Measurements from ENCODE around the gene SHANK3.
A peak's percentile ranks its signal among the peaks of the same experiment; 100 is the strongest.

The SHANK3 gene

DNA sequence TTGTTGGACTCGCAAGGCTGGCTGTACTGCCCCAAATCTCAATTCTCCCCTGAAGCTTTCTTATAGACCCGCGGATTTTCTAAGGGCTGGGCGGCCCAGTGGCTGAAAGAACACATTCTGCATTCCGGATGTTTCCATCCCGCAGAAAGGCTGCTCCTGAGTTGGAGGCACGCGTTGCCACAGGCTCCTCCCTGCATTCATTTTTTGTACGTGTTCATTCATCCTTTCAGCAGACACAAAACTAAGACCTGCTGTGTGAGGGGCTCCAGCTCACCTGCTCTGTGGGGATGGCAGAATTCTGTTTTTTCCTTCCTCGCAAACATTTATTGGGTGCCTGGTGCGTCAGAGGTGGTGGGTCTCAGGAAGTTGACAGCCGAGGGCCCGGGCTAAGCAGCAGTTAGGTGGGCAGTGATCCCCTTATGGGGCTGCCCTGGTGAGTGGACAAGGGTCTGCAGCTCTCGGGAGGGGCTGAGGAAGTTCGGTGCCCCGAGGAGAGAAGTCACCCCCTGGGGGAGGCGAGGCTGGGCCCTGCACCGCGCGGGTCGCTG lies 23.7 kb downstream of the SHANK3 start:
- ATAC-seq (replicated peaks): no peak
- H3K4me1 Mint-ChIP-seq: peaks cover 0 to 4% of the 10 kb centered on the region in 2 donors
- no peak overlapping the region for H3K27ac Mint-ChIP-seq
- no peaks in the 10 kb centered on the region for H3K36me3 Mint-ChIP-seq
- peaks cover 3 to 6% of the 10 kb centered on the region in 2 donors for H3K9me3 Mint-ChIP-seq
- no peak for DNase-seq
- peaks cover 5 to 19% of the 10 kb centered on the region in 2 donors for H3K27me3 Mint-ChIP-seq
- H3K4me3 Mint-ChIP-seq: no peak overlapping the region

GRCh38 chr22:50696799-50697561 lies 24.4 kb downstream of the SHANK3 start:
- Mint-ChIP-seq H3K9me3 (peaks cover 2 to 3% of the 10 kb centered on the region in 2 donors), H3K4me3 (no peak overlapping the region), H3K4me1 (peaks cover 0 to 4% of the 10 kb centered on the region in 2 donors), H3K27ac (no peak overlapping the region), H3K27me3 (peaks cover 7 to 19% of the 10 kb centered on the region in 2 donors), H3K36me3 (no peaks in the 10 kb centered on the region)
- no peak for DNase-seq
- ATAC-seq (replicated peaks): no peak

GRCh38 chr22:50697667-50698506 lies 25.3 kb downstream of the SHANK3 start:
- Mint-ChIP-seq H3K4me1 (peaks cover 0 to 4% of the 10 kb centered on the region in 2 donors), H3K27me3 (peaks cover 15% of the 10 kb centered on the region in 2 donors), H3K36me3 (no peaks in the 10 kb centered on the region), H3K9me3 (no peaks in the 10 kb centered on the region), H3K4me3 (no peak overlapping the region), H3K27ac (no peak overlapping the region)
- DNase-seq: no peak
- no peak for ATAC-seq (replicated peaks)

DNA sequence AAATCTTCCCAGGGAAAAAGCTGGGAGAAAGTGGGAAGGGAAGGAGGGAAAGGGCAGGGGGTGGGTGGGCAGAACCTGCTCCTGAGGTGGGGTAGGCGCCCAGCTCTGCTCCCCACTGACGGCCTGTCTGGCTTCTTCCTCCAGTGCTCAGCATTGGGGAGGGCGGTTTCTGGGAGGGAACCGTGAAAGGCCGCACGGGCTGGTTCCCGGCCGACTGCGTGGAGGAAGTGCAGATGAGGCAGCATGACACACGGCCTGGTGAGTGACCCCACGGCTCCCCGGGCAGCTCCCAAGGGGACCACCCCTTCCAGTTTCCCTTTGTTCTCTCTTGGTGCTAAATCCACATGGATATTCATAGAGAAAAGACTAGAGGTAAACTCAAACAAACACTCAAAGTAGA lies 25.9 kb downstream of the SHANK3 start:
- H3K4me1 Mint-ChIP-seq: peaks cover 0 to 4% of the 10 kb centered on the region in 2 donors
- H3K27me3 Mint-ChIP-seq: peaks cover 14 to 15% of the 10 kb centered on the region in 2 donors
- ATAC-seq (replicated peaks): no peak

DNA sequence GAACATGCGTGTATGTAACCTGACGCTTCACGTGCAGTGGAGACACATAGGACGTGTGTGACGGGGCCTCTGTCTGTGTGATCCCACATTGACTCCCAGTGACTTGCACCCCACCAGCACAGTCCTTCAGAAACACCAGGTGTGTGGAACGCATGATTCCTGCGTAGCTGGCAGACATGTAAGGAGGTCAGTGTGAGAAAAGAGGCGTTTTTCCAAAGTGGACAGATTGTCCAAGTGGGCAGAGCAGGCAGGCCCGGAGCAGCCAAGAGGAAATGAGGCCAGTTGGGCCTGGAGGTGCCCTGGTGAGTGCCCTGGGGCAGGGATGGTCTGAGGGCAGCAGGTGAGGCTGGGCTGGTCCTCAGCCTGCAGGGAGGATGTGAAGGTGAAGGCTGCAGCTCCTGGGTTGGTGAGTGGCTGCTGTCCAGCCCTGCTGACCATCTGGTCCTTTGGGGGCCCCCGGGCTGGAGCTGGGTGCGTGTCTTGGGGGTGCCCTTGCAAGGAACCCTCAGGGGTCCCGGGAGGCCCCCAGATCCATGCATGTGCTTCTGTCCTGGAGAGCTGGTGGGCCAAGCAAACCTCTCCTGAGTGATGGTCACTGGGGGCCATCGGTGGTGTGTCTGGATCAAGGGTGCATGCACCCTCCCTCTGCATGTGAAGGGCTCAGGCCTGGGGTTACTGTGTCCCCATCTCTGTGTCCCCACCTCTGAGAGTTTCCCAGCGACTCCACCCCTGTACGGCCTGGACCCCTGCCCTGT lies 26.6 kb downstream of the SHANK3 start:
- DNase-seq (no peak), ATAC-seq (replicated peaks) (no peak)
- Mint-ChIP-seq H3K4me1 (peaks cover 0 to 4% of the 10 kb centered on the region in 2 donors), H3K36me3 (no peaks in the 10 kb centered on the region), H3K4me3 (no peak overlapping the region), H3K9me3 (no peaks in the 10 kb centered on the region), H3K27ac (peak overlapping the region; percentile 15), H3K27me3 (peaks cover 14 to 19% of the 10 kb centered on the region in 2 donors)

More for the DNA sequence above, 25.9 kb downstream of the SHANK3 start:
- Mint-ChIP-seq H3K27ac (peak overlapping the region; percentile 15), H3K4me3 (no peak overlapping the region), H3K9me3 (no peaks in the 10 kb centered on the region), H3K36me3 (no peaks in the 10 kb centered on the region)
- DNase-seq: no peak

- peaks cover 0 to 4% of the 10 kb centered on the region in 2 donors for H3K4me1 Mint-ChIP-seq
- no peak overlapping the region for H3K27ac Mint-ChIP-seq
- H3K36me3 Mint-ChIP-seq: no peaks in the 10 kb centered on the region
- ATAC-seq (replicated peaks): no peak
- H3K4me3 Mint-ChIP-seq: no peak overlapping the region
- H3K9me3 Mint-ChIP-seq: no peaks in the 10 kb centered on the region
- H3K27me3 Mint-ChIP-seq: peaks cover 8 to 19% of the 10 kb centered on the region in 2 donors
- no peak for DNase-seq
Observed at GRCh38 chr22:50699756-50700386, 27.2 kb downstream of the SHANK3 start.

- no peaks in the 10 kb centered on the region for H3K36me3 Mint-ChIP-seq
- no peak overlapping the region for H3K27ac Mint-ChIP-seq
- no peaks in the 10 kb centered on the region for H3K9me3 Mint-ChIP-seq
- no peak overlapping the region for H3K4me3 Mint-ChIP-seq
- DNase-seq (no peak), ATAC-seq (replicated peaks) (no peak)
- peaks cover 0 to 4% of the 10 kb centered on the region in 2 donors for H3K4me1 Mint-ChIP-seq
- peaks cover 6 to 19% of the 10 kb centered on the region in 2 donors for H3K27me3 Mint-ChIP-seq
Observed at GRCh38 chr22:50700387-50701075, 27.9 kb downstream of the SHANK3 start.

GRCh38 chr22:50701076-50701419 lies 28.4 kb downstream of the SHANK3 start:
- no peaks in the 10 kb centered on the region for H3K36me3 Mint-ChIP-seq
- no peak overlapping the region for H3K27ac Mint-ChIP-seq
- peaks cover 6 to 19% of the 10 kb centered on the region in 2 donors for H3K27me3 Mint-ChIP-seq
- ATAC-seq (replicated peaks) (no peak), DNase-seq (no peak)
- no peak overlapping the region for H3K4me3 Mint-ChIP-seq
- no peaks in the 10 kb centered on the region for H3K9me3 Mint-ChIP-seq
- peaks cover 0 to 4% of the 10 kb centered on the region in 2 donors for H3K4me1 Mint-ChIP-seq

GRCh38 chr22:50701428-50702154 lies 29.0 kb downstream of the SHANK3 start:
- no peak overlapping the region for H3K4me3 Mint-ChIP-seq
- H3K9me3 Mint-ChIP-seq: no peaks in the 10 kb centered on the region
- H3K27ac Mint-ChIP-seq: no peak overlapping the region
- peaks cover 6 to 19% of the 10 kb centered on the region in 2 donors for H3K27me3 Mint-ChIP-seq
- no peak for ATAC-seq (replicated peaks)
- DNase-seq: no peak
- H3K4me1 Mint-ChIP-seq: peaks cover 0 to 4% of the 10 kb centered on the region in 2 donors
- no peaks in the 10 kb centered on the region for H3K36me3 Mint-ChIP-seq

- no peaks in the 10 kb centered on the region for H3K36me3 Mint-ChIP-seq
- H3K4me1 Mint-ChIP-seq: peaks cover 0 to 4% of the 10 kb centered on the region in 2 donors
- H3K27me3 Mint-ChIP-seq: peaks cover 6 to 19% of the 10 kb centered on the region in 2 donors
- ATAC-seq (replicated peaks): no peak
- no peak overlapping the region for H3K4me3 Mint-ChIP-seq
- DNase-seq: no peak
- no peaks in the 10 kb centered on the region for H3K9me3 Mint-ChIP-seq
- no peak overlapping the region for H3K27ac Mint-ChIP-seq
Observed at GRCh38 chr22:50702261-50702671, 29.6 kb downstream of the SHANK3 start.

DNA sequence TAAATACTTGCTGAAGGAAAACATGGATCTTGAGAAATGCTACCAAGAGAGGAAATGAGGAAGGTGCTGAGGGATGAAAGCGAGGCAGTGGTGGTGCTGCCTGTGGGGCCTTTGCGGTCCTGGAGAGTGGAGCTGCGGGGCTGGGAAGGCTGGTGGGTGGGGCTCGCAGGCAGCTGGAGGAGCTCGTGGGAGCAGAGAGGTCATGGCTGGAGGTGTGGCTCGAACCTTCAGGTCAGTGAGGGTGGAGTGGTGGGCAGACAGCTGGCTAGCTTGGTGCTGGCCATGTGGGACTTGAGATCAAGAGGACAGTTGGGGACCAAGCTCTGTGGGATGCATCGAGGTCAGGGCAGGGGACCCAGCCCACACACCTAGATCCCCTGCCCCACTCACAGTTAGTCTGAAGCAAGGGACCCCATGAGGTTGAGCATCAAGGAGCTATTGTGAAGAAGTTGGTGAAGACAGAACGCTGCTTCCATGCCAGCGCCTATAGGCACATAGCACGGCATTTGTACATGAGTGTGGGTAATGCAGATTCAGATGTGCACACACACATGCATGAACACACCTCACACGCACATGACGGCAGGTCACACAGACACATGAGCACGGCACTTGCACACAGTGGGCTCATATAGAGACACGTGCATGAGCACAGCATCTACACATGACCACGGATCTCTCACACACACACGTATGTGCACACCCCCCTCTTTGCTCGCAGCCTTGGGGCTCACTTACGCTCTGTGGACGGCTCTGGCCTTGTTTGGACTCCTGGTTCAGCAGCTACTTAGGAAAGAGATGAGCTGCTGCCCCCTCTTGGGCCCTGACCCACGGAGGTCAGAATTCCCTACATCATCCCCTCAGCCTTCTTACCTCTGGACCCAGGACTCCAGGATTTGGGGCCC lies 30.4 kb downstream of the SHANK3 start:
- Mint-ChIP-seq H3K4me3 (no peak overlapping the region), H3K9me3 (no peaks in the 10 kb centered on the region), H3K36me3 (no peaks in the 10 kb centered on the region), H3K27me3 (peaks cover 6 to 22% of the 10 kb centered on the region in 2 donors), H3K27ac (no peak overlapping the region), H3K4me1 (peaks cover 0 to 4% of the 10 kb centered on the region in 2 donors)
- no peak for DNase-seq
- no peak for ATAC-seq (replicated peaks)
